Activated CD4-positive, CD25-positive, alpha-beta regulatory T cell treated with anti-CD3 and anti-CD28 coated beads, Interleukin-2, amount 50 U/mL, for 16 hours (primary cell): ENCODE data around the gene GP9.
"Not testable (repeated sequence)": the region's sequence is repeated elsewhere in the genome, so short reads cannot be mapped to it uniquely, and the experiment has no call there.

ENCODE experiments used
- DNase-seq: peaks from one replicate; pipeline ENCODE4 v3.0.0-alpha.2; 2020; ENCODE audit warnings: low read depth, low spot score

Gene GP9

GRCh38 chr3:129050556-129051295 is 9.9 kb upstream of the GP9 start:
- DNase-seq = no peak

GRCh38 chr3:129051871-129052340 is 8.7 kb upstream of the GP9 start:
- no peak for DNase-seq

GRCh38 chr3:129052675-129053074 is 7.9 kb upstream of the GP9 start:
- DNase-seq = no peak

GRCh38 chr3:129054605-129055104 is 5.9 kb upstream of the GP9 start:
- no peak for DNase-seq

GRCh38 chr3:129056451-129057173 is 4.0 kb upstream of the GP9 start:
- no peak for DNase-seq

DNA sequence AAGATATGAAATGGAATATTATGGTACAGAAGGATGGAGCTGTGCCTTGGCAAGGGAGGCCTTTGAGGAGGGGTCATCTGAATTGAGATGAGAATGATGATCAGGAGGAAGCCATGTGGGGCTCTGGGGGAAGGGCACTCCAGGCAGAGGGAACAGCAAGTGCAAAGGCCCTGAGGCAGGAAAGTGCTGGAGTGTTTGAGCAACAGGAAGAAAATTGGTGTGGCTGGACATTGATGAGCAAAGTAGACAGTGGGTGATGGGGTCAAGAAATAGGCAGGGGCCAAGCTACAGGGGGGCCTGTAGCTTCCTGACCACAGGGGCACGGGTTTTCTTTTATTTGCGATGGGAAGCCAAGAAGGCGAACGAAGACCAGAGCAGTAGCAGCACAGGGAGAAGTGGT is 3.3 kb upstream of the GP9 start:
- no peak for DNase-seq

DNA sequence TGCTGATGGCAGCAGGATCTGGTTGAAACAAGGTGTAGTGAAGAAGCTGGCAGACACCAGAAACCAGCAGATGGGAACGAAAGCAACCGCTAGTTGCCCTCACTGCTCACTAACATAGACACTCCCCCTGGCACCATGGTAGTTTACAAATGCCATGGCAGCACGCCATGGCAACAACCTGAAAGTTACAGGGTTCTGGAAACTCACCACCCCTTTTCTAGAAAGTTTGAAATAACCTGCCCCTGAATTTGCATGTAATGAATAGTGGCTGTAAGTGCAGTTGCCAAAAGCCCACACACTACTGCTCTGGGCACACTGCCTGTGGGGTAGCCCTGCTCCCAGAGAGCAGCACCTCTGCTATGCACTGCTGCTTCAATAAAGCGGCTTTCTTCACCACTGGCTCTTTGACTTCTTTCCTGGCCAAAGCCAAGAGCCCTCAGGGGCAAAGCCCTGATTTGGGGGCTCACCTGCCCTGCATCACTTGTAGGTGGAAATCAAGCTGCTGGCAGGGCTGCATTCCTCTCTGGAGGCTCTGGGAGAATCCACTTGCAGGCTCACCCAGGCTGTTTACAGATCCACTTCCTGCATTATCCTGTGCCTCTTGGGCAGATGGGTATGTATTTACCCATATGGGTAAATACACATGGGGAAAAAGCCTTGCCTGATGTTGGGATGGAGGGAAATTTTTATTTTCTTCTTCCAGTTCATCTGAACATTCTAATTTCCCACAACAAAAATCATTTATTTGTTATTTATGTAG is 2.0 kb upstream of the GP9 start:
- no peak for DNase-seq

GRCh38 chr3:129059311-129059958 is 1.1 kb upstream of the GP9 start:
- no peak for DNase-seq

DNA sequence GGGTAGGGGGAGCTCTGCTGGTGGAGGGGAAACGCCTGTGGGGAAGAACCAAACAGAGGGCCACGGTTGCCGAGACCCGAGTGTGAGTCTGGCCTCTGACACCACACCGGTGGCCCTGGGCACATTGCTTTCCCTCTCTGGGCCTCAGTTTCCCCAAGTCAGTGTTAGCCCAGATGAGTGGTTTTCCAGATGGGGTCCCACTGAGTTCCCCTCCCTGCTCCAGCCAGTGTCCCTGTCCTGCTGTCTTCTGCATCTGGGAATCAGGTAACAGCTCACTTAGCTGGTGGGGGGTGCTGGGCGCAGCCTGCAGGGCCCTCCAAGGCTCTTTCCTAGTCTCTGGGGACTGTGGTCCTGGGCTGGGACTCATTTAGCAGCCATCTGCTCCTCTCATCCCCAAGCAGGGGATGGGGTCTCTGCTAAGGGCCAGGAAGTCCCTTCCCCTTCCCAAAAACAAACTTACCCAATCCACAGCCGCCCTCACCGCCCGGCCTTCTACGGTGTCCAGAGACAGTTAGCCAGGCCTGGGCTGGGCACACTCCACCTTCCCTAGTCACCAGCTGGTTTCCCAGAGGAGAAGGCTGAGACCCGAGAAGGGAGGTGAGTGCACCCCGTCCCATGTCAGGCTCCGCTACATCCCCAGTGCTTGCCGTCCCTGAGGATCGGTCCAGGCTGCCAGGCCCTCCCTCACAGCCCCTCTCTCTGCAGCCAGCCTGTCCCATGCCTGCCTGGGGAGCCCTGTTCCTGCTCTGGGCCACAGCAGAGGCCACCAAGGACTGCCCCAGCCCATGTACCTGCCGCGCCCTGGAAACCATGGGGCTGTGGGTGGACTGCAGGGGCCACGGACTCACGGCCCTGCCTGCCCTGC is 676 bp downstream of the GP9 start:
- no peak for DNase-seq

- no peak for DNase-seq
These were observed 1.6 kb downstream of the GP9 start for GRCh38 chr3:129061888-129062834.

DNA sequence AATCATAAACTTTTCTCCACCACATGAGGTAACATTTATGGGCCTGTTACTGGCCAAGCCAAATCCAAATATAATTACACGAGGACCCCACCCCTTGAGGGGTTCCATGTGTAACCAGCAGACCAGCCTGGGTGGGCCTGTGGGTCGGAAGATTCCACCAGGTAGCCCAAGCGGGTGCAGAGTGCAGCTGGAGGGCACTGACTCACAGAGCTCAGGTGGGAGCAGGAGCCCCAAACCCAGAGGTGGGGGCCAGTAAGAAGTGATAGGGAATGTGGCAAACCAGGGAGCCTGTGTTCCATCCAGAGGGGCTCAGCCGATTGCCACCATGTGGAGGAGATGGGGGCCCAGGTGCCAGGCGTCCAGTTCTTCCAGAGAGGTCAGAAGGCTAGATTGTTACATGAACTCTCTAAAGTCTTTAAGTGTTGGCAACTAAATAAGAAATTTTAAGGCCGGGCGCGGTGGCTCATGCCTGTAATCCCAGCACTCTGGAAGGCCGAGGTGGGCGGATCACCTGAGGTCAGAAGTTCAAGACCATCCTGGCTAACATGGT is 2.6 kb downstream of the GP9 start:
- no peak for DNase-seq

DNA sequence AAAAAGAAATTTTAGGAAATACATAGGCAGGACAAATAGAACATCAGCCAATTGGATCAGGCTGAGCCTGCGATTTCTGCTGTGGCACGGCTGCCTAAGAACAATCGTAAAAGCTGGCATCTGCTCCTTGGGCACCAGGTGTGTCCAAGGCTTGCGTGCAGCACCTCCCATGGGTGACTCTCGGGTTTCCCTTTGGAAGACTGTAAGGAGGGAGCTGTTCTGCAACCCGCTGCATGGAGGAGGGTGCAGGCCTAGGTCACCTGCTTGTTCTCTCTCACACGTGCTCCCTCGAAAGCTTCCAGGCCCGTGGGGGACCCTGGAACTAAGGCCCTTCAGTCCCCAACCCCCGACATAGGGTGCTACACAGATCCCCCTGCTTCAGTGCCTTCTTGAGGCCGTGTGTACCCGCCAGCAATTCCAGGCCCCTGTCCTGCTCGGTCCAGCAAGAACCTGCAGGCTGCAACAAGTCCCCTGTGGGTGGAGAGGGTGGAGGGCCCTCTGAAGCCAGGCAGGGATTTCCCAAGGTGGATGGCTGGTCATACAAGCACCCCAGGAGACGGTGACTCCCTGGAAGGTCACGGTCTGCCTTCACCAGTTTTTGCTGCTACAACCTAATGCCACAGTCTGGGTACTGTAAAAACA is 3.4 kb downstream of the GP9 start:
- no peak for DNase-seq

- no peak for DNase-seq
These were observed 4.6 kb downstream of the GP9 start for GRCh38 chr3:129065016-129065719.

GRCh38 chr3:129065720-129066073 is 5.1 kb downstream of the GP9 start:
- no peak for DNase-seq

DNA sequence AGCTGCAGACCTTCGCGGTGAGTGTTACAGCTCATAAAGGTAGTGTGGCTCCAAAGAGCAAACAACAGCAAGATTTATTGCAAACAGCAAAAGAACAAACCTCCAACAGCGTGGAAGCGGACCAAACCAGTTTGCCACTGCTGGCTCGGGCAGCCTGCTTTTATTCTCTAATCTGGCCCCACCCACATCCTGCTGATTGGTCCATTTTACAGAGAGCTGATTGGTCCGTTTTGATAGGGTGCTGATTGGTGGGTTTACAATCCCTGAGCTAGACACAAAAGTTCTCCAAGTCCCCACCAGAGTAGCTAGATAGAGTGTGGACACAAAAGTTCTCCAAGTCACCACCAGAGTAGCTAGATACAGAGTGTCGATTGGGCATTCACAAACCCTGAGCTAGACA is 7.1 kb downstream of the GP9 start:
- not testable (repeated sequence) for DNase-seq

GRCh38 chr3:129068291-129068886 is 7.8 kb downstream of the GP9 start:
- no peak for DNase-seq

- DNase-seq = not testable (repeated sequence)
These were observed 8.9 kb downstream of the GP9 start for GRCh38 chr3:129069313-129070085.
